ENCODE data around the gene ILDR2. TPM values are rescaled to one million over a fixed set of nuclear protein-coding genes. Genes with fewer than 3 reads are reported as not detected.

ILDR2 gene
- total RNA-seq, 4 donors from 2014 or later = 5.3 to 13.7 (median 9.4) TPM

GRCh38 chr1:166859597-166859996 is 115.7 kb downstream of the ILDR2 start:
- intact Hi-C loops (cut with DNase I) = no loop called here
- WGBS = 86% methylated on average over 4 of the region's 5 CpGs
- peak; percentile 42 for DNase-seq (ENCODE audit: extremely low spot score)
- Histone ChIP-seq H3K36me3 (peaks cover 17 to 98% (median 75%) of the 10 kb centered on the region in 4 donors), H3K27me3 (no peaks in the 10 kb centered on the region), H3K27ac (replicated peaks in 1 of 4) (no peak overlapping the region), H3K4me1 (peaks cover 0 to 6% (median 2%) of the 10 kb centered on the region in 4 donors), H3K9me3 (no peaks in the 10 kb centered on the region), H3K4me3 (no peak overlapping the region)
- TF ChIP-seq EP300 (IDR thresholded peaks at IDR 0.05) = no peak
- TF ChIP-seq POLR2AphosphoS5 (IDR thresholded peaks at IDR 0.05) = no peak
- no peak for TF ChIP-seq POLR2A (IDR thresholded peaks at IDR 0.05; ENCODE audit: low read depth)
- TF ChIP-seq, protein P1, sequence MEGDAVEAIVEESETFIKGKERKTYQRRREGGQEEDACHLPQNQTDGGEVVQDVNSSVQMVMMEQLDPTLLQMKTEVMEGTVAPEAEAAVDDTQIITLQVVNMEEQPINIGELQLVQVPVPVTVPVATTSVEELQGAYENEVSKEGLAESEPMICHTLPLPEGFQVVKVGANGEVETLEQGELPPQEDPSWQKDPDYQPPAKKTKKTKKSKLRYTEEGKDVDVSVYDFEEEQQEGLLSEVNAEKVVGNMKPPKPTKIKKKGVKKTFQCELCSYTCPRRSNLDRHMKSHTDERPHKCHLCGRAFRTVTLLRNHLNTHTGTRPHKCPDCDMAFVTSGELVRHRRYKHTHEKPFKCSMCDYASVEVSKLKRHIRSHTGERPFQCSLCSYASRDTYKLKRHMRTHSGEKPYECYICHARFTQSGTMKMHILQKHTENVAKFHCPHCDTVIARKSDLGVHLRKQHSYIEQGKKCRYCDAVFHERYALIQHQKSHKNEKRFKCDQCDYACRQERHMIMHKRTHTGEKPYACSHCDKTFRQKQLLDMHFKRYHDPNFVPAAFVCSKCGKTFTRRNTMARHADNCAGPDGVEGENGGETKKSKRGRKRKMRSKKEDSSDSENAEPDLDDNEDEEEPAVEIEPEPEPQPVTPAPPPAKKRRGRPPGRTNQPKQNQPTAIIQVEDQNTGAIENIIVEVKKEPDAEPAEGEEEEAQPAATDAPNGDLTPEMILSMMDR (IDR thresholded peaks at IDR 0.05) = no peak

GRCh38 chr1:166858726-166859419 is 116.5 kb downstream of the ILDR2 start:
- Histone ChIP-seq H3K4me1 (peaks cover 0 to 9% (median 2%) of the 10 kb centered on the region in 4 donors), H3K4me3 (no peak overlapping the region), H3K27me3 (no peaks in the 10 kb centered on the region), H3K9me3 (no peaks in the 10 kb centered on the region), H3K27ac (replicated peaks in 1 of 4) (no peak overlapping the region), H3K36me3 (peaks cover 25 to 98% (median 74%) of the 10 kb centered on the region in 4 donors)
- no peak for TF ChIP-seq POLR2A (IDR thresholded peaks at IDR 0.05; ENCODE audit: low read depth)
- TF ChIP-seq POLR2AphosphoS5 (IDR thresholded peaks at IDR 0.05) = no peak
- TF ChIP-seq EP300 (IDR thresholded peaks at IDR 0.05) = no peak
- TF ChIP-seq, protein P1 (IDR thresholded peaks at IDR 0.05) = no peak
- 72% methylated on average over 7 of the region's 7 CpGs for WGBS
- intact Hi-C loops (cut with DNase I) = no loop called here
- peak; percentile 50 for DNase-seq (ENCODE audit: extremely low spot score)

Small RNA genes within 50 kb of the gene (small RNA-seq; reads per million reads assigned to genes)
- 7.5 to 45.6 (median 7.8) reads per million in 3 donors for gene RNA5SP65

Other genes starting within 250 kb of the ILDR2 start
- gene POGK, start 136.1 kb downstream of the ILDR2 start, total RNA-seq = 10 to 100 TPM; 28.7 to 43.5 (median 36.4) TPM
- gene TADA1, start 99.3 kb downstream of the ILDR2 start, total RNA-seq = 10 to 100 TPM in 1 of 4 donors, 1 to 10 TPM in 3; 7.3 to 11.5 (median 8.0) TPM
- 1 to 10 TPM in 3 of 4 donors, under 1 TPM in 1; 0.83 to 2.3 (median 1.2) TPM for gene MAEL, start 13.7 kb upstream of the ILDR2 start, total RNA-seq
- under 1 TPM in 1 of 4 donors, not detected in 3; 0.57 TPM for gene GPA33, start 114.8 kb upstream of the ILDR2 start, total RNA-seq
- under 1 TPM in 2 of 4 donors, not detected in 2; 0.32 to 0.46 TPM for gene STYXL2, start 118.5 kb upstream of the ILDR2 start, total RNA-seq
- 10 to 100 TPM in 2 of 4 donors, 1 to 10 TPM in 2; 7.3 to 13.4 (median 10.4) TPM for gene POU2F1, start 245.3 kb upstream of the ILDR2 start, total RNA-seq

Measured in esophagus muscularis mucosa (tissue), 4 donors.